NCI-H1105 treated with DMSO at 0.1 percent for 48 hours (cell line): ENCODE measurements around the gene LRRC4C.

Experiments used
- DNase-seq: peaks from one replicate; lab custom pipeline; 2025; lab: John Stamatoyannopoulos, UW

Gene LRRC4C

GRCh38 chr11:41116970-41117369 is 342.5 kb downstream of the LRRC4C start:
- DNase-seq: no peak

- DNase-seq: no peak
These were observed 344.4 kb downstream of the LRRC4C start for GRCh38 chr11:41115066-41115465.

- DNase-seq: no peak
These were observed 346.3 kb downstream of the LRRC4C start for GRCh38 chr11:41113160-41113559.

GRCh38 chr11:41110527-41110926 is 348.9 kb downstream of the LRRC4C start:
- DNase-seq: no peak

GRCh38 chr11:41102471-41102870 is 357.0 kb downstream of the LRRC4C start:
- DNase-seq: no peak

GRCh38 chr11:41099654-41100053 is 359.8 kb downstream of the LRRC4C start:
- DNase-seq: no peak

- no peak for DNase-seq
These were observed 374.3 kb downstream of the LRRC4C start for GRCh38 chr11:41085123-41085522.

- no peak for DNase-seq
These were observed 377.6 kb downstream of the LRRC4C start for GRCh38 chr11:41081756-41082285.

- peak; percentile 6 for DNase-seq
These were observed 385.1 kb downstream of the LRRC4C start for GRCh38 chr11:41074318-41074717.

- no peak for DNase-seq
These were observed 394.0 kb downstream of the LRRC4C start for GRCh38 chr11:41065432-41065831.

GRCh38 chr11:41058138-41058537 is 401.3 kb downstream of the LRRC4C start:
- no peak for DNase-seq

GRCh38 chr11:41056892-41057569 is 402.4 kb downstream of the LRRC4C start:
- DNase-seq: no peak

GRCh38 chr11:41053894-41054293 is 405.6 kb downstream of the LRRC4C start:
- DNase-seq: no peak

GRCh38 chr11:41051919-41052635 is 407.4 kb downstream of the LRRC4C start:
- no peak for DNase-seq

GRCh38 chr11:41050791-41051190 is 408.7 kb downstream of the LRRC4C start:
- DNase-seq: no peak

- no peak for DNase-seq
These were observed 412.2 kb downstream of the LRRC4C start for GRCh38 chr11:41047229-41047628.

GRCh38 chr11:41045266-41045665 is 414.2 kb downstream of the LRRC4C start:
- DNase-seq: no peak

- DNase-seq: no peak
These were observed 414.7 kb downstream of the LRRC4C start for GRCh38 chr11:41044747-41045146.

GRCh38 chr11:41042688-41043087 is 416.8 kb downstream of the LRRC4C start:
- DNase-seq: peak; percentile 88

- DNase-seq: no peak
These were observed 419.0 kb downstream of the LRRC4C start for GRCh38 chr11:41040474-41040873.

- DNase-seq: no peak
These were observed 419.9 kb downstream of the LRRC4C start for GRCh38 chr11:41039592-41039991.

GRCh38 chr11:41031551-41032060 is 427.8 kb downstream of the LRRC4C start:
- DNase-seq: peak; percentile 80

- DNase-seq: no peak
These were observed 439.2 kb downstream of the LRRC4C start for GRCh38 chr11:41020259-41020658.
